WTC11 (cell line): ENCODE results near the gene LGR6.

Experiments used
- ATF2 ChIP-seq: sonication (generic); formaldehyde crosslinking; IDR thresholded peaks from 2 replicates; pipeline ENCODE4 v1.8.1; 2022; ENCODE audit warnings: low read depth, missing genetic modification reagents, borderline replicate concordance
- ATF3 ChIP-seq: sonication (generic); formaldehyde crosslinking; conservative IDR thresholded peaks from 2 replicates; pipeline ENCODE4 v1.8.1; 2022; ENCODE audit warnings: mild to moderate bottlenecking, missing genetic modification reagents
- CTCF ChIP-seq: fragments of 200-600 bp; IDR thresholded peaks from 2 replicates; pipeline ENCODE4 v1.8.0; 2022; ENCODE audit warnings: antibody characterized with exemption
- E2F5 ChIP-seq: sonication (generic); formaldehyde crosslinking; IDR thresholded peaks from 2 replicates; pipeline ENCODE4 v1.8.1; 2022; ENCODE audit warnings: mild to moderate bottlenecking, moderate library complexity, missing genetic modification reagents
- SP1 ChIP-seq: sonication (generic); formaldehyde crosslinking; conservative IDR thresholded peaks from 2 replicates; pipeline ENCODE4 v1.8.1; 2022; ENCODE audit warnings: missing genetic modification reagents
- ZNF121 ChIP-seq: sonication (generic); formaldehyde crosslinking; IDR thresholded peaks from 2 replicates; pipeline ENCODE4 v1.8.0; 2023; ENCODE audit warnings: missing genetic modification reagents
- ZNF416 ChIP-seq: fragments of 250-450 bp; sonication (Bioruptor Pico); IDR thresholded peaks from 2 replicates; pipeline ENCODE4 v1.9.0; 2021; ENCODE audit warnings: mild to moderate bottlenecking, inconsistent platforms

GRCh38 chr1:202153284-202153683 is 40.3 kb upstream of the LGR6 start:
- TF ChIP-seq CTCF = no peak
- TF ChIP-seq SP1 = no peak
- no peak for TF ChIP-seq ATF3 (CRISPR knock-in tag)
- no peak for TF ChIP-seq E2F5 (CRISPR knock-in tag)
- TF ChIP-seq ATF2 (CRISPR knock-in tag) = no peak
- TF ChIP-seq ZNF416 (CRISPR knock-in tag) = no peak
- TF ChIP-seq ZNF121 (CRISPR knock-in tag) = no peak
